GM23248 (cell line): Measurements from ENCODE around the gene APLF. TPM values are rescaled to one million over a fixed set of nuclear protein-coding genes. Genes with fewer than 3 reads are reported as not detected.
A peak's percentile ranks its signal among the peaks of the same experiment; 100 is the strongest.

Experiments used
- DNase-seq: peaks from one replicate; pipeline ENCODE4 v3.0.0-alpha.2; 2015
- H2AFZ ChIP-seq: fragments of 200-600 bp; sonication (generic); 2 replicates; pipeline ENCODE4 v1.6.1; 2016; ENCODE audit warnings: antibody characterized with exemption
- H3F3A ChIP-seq: fragments of 200-600 bp; sonication (generic); 2 replicates; pipeline ENCODE4 v1.6.1; 2016; ENCODE audit warnings: mild to moderate bottlenecking, antibody characterized with exemption, mixed run types; ENCODE audit not compliant: insufficient read depth
- H3K27ac ChIP-seq: fragments of 200-600 bp; sonication (generic); 2 replicates; pipeline ENCODE4 v1.5.1; 2016; ENCODE audit warnings: mild to moderate bottlenecking
- H3K27me3 ChIP-seq: fragments of 200-600 bp; sonication (generic); replicated peaks from 2 replicates; pipeline ENCODE4 v1.6.1; 2016; ENCODE audit warnings: mild to moderate bottlenecking; ENCODE audit not compliant: insufficient read depth
- H3K36me3 ChIP-seq: fragments of 200-600 bp; sonication (generic); 2 replicates; pipeline ENCODE4 v1.6.1; 2016; ENCODE audit warnings: low read depth, mild to moderate bottlenecking
- H3K4me1 ChIP-seq: fragments of 200-600 bp; sonication (generic); 2 replicates; pipeline ENCODE4 v1.6.1; 2016; ENCODE audit warnings: mild to moderate bottlenecking; ENCODE audit not compliant: insufficient read depth
- H3K4me2 ChIP-seq: fragments of 200-600 bp; sonication (generic); one replicate; pipeline ENCODE4 v1.6.1; 2016; ENCODE audit warnings: mild to moderate bottlenecking; ENCODE audit not compliant: unreplicated experiment
- H3K4me3 ChIP-seq: fragments of 200-600 bp; sonication (generic); 2 replicates; pipeline ENCODE4 v1.5.1; 2016; ENCODE audit warnings: mild to moderate bottlenecking
- H3K79me2 ChIP-seq: fragments of 200-600 bp; sonication (generic); 2 replicates; pipeline ENCODE4 v1.6.1; 2016; ENCODE audit warnings: mild to moderate bottlenecking; ENCODE audit not compliant: insufficient read depth
- H3K9ac ChIP-seq: fragments of 200-600 bp; sonication (generic); 2 replicates; pipeline ENCODE4 v1.6.1; 2016; ENCODE audit warnings: mild to moderate bottlenecking
- H3K9me2 ChIP-seq: fragments of 200-600 bp; sonication (generic); 2 replicates; pipeline ENCODE4 v1.6.1; 2016; ENCODE audit warnings: mixed run types, mild to moderate bottlenecking, moderate library complexity; ENCODE audit not compliant: insufficient read depth
- H3K9me3 ChIP-seq: fragments of 200-600 bp; sonication (generic); one replicate; pipeline ENCODE4 v1.6.1; 2017; ENCODE audit warnings: low read depth
- H4K20me1 ChIP-seq: fragments of 200-600 bp; sonication (generic); 2 replicates; pipeline ENCODE4 v1.6.0; 2016; ENCODE audit not compliant: insufficient read depth
- EZH2 ChIP-seq: fragments of 200-600 bp; sonication (generic); IDR thresholded peaks from 2 replicates; pipeline ENCODE4 v1.6.1; 2018; ENCODE audit warnings: antibody characterized with exemption, mild to moderate bottlenecking; ENCODE audit not compliant: insufficient read depth, poor library complexity, severe bottlenecking
- EZH2phosphoT487 ChIP-seq: fragments of 200-600 bp; sonication (generic); IDR thresholded peaks from 2 replicates; pipeline ENCODE4 v1.6.1; 2018; ENCODE audit warnings: antibody characterized with exemption, moderate library complexity, mild to moderate bottlenecking, low read depth; ENCODE audit not compliant: insufficient read depth
- WGBS, 2 experiments: methylation state at CpG; one replicate each; pipeline ENCODE4 v1.1.6; 2015 to 2017; ENCODE audit warnings: low lambda C conversion rate in 2 of 2, low coverage in 1 of 2; ENCODE audit errors: missing lambda C conversion rate in 2 of 2; 5-methylcytosine and 5-hydroxymethylcytosine counted together
- in situ Hi-C: fragments of 300-500 bp; cut with MboI; formaldehyde crosslinking; loops from 2 replicates; pipeline ENCODE4 v1.15.0; 2020
- polyA plus RNA-seq: library from polyadenylated mRNA; unstranded; fragments of >200 nt; fragmentation: Nextera tagmentation; extraction: Ambion mirVana; gene quantifications from 2 replicates; pipeline ENCODE4 v1.2.1, GENCODE V29; 2016
- total RNA-seq: library from RNA; depleted of rRNA; stranded (reverse); fragments of >200 nt; shearing (Covaris generic); gene quantifications from 2 replicates; pipeline ENCODE4 v1.2.3, GENCODE V29; 2014

The APLF gene
- total and polyA plus RNA-seq, 2 experiments from 2014 or later, result 3.6 to 4.0 TPM

DNA sequence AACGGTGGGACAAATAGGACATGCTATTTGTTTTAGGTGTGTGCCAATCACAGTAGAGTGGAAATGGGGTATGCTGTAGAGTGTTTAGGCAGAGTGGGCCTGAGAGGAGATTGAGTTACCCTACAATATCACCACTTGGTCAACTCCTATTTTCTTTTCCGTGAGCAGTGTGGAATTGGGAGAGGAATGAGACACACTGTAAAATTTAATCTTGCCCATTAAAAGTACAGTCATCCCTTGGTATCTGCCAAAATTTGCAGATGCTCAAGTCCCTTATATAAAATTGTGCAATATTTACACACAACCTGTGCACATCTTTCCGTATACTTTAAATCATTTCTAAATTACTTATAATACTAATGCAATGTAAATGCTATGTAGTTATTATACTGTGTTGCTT, 12.7 kb upstream of the APLF start:
- Histone ChIP-seq H3K4me2 (no peak overlapping the region), H4K20me1 (no peaks in the 10 kb centered on the region), H2AFZ (no peak overlapping the region), H3K9me2 (no peaks in the 10 kb centered on the region), H3K36me3 (no peaks in the 10 kb centered on the region), H3K9me3 (no peaks in the 10 kb centered on the region), H3K9ac (no peak overlapping the region), H3K27me3 (no peaks in the 10 kb centered on the region), H3K79me2 (no peaks in the 10 kb centered on the region), H3K27ac (no peak overlapping the region), H3K4me3 (no peak overlapping the region), H3K4me1 (peaks cover 20% of the 10 kb centered on the region), H3F3A (peaks cover 14% of the 10 kb centered on the region; the same call in 1 of the 2 replicates)
- no peak for TF ChIP-seq EZH2
- TF ChIP-seq EZH2phosphoT487, result no peak
- no peak for DNase-seq
- 84 to 96% methylated on average over 3 of the region's 3 CpGs for WGBS, 2 experiments
- in situ Hi-C loops, result no loop called here

DNA sequence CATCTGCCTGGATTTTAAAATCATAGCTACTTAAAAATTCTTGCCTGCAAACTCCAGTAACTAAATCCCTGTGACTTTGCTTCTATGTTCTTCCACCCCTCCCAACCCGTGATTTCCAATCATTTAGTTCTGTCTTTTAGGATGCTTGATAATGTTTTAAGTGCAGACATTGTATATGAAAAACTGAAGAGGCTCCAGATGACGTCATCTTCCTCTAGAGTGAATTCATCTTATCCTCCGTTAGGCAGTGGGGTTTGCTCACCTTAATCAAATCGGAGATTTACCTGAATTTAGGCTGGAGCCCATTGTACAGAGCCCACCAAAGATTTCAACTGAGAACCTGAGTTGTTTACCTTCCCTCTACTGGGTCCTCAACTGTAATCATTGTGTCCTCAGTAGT, 11.2 kb upstream of the APLF start:
- no peak for DNase-seq
- TF ChIP-seq EZH2 (no peak), EZH2phosphoT487 (no peak)
- Histone ChIP-seq H3K4me1 (peaks cover 20% of the 10 kb centered on the region), H3F3A (peaks cover 14% of the 10 kb centered on the region; the same call in 1 of the 2 replicates), H3K79me2 (no peaks in the 10 kb centered on the region), H3K9me2 (no peaks in the 10 kb centered on the region), H3K4me3 (no peak overlapping the region), H4K20me1 (no peaks in the 10 kb centered on the region), H3K36me3 (no peaks in the 10 kb centered on the region), H2AFZ (no peak overlapping the region), H3K27ac (no peak overlapping the region), H3K9me3 (no peaks in the 10 kb centered on the region), H3K4me2 (no peak overlapping the region), H3K9ac (no peak overlapping the region), H3K27me3 (no peaks in the 10 kb centered on the region)
- in situ Hi-C loops, result no loop called here
- 75 to 78% methylated on average over 4 of the region's 4 CpGs for WGBS, 2 experiments

DNA sequence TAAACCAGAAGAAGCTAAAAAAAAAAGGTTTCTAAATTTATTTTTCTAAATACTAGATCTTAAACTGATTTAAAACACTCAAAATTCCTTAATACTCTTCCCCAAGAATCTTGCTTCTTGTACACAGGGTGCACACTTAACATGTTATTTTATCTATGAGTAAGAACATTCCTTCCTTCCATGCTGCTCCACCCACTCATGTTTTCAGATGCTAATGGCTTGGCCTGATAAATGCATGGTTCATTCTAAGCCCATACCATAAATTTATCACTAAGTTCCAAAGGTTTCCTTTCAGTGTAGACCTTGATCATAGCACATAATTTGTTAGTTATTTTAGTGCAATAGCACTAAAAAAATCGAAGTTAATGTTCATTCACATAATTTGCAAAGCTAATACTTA, 8.4 kb upstream of the APLF start:
- Histone ChIP-seq H3F3A (peaks cover 14% of the 10 kb centered on the region; the same call in 1 of the 2 replicates), H3K79me2 (no peaks in the 10 kb centered on the region), H3K27me3 (no peaks in the 10 kb centered on the region), H3K9ac (no peak overlapping the region), H3K4me1 (peaks cover 20% of the 10 kb centered on the region), H3K9me3 (no peaks in the 10 kb centered on the region), H3K4me2 (peak overlapping the region; percentile 9), H2AFZ (no peak overlapping the region), H3K4me3 (no peak overlapping the region), H3K27ac (no peak overlapping the region), H3K9me2 (no peaks in the 10 kb centered on the region), H3K36me3 (no peaks in the 10 kb centered on the region), H4K20me1 (no peaks in the 10 kb centered on the region)
- TF ChIP-seq EZH2phosphoT487 (no peak), EZH2 (no peak)
- peak; percentile 72 for DNase-seq
- 35 to 39% methylated on average over 1 of the region's 1 CpG for WGBS, 2 experiments
- in situ Hi-C loops, result no loop called here

DNA sequence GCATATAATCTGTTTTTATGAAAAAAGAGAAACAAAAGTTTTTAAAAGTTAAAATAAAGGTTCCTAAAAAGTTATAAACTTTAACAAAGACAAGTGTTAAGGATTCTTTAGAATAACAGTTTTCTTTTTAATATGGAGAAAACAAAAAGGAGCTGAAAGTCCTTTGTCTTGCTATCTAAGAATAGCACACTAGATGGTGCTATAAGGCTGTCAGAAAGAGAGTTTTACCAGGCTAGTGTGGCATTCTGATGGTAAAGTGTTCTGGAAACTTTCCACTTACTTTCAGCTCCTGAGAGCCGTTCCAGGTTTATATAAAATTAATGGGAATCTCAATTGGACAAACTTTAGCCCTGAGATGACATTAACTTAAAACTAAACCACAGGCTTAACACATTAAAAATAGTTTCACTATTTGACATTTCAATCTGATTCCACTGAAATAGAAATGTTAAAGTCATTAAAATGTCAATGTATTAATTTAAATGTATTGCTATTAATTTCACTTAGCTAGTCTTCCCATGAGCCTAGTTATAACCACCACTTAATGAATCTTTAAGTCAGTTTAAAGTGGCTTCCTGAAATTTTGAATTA, 4.0 kb upstream of the APLF start:
- Histone ChIP-seq H3K36me3 (no peaks in the 10 kb centered on the region), H3K4me3 (no peak overlapping the region), H3K79me2 (peaks cover 7% of the 10 kb centered on the region), H3K27ac (no peak overlapping the region), H3K9me3 (no peaks in the 10 kb centered on the region), H3K9me2 (no peaks in the 10 kb centered on the region), H4K20me1 (no peaks in the 10 kb centered on the region), H3K4me2 (no peak overlapping the region), H3K27me3 (no peaks in the 10 kb centered on the region), H3K4me1 (peaks cover 28% of the 10 kb centered on the region), H2AFZ (no peak overlapping the region), H3K9ac (no peak overlapping the region), H3F3A (peaks cover 27% of the 10 kb centered on the region)
- in situ Hi-C loops, result no loop called here
- 3 to 4% methylated on average over 1 of the region's 1 CpG for WGBS, 2 experiments
- peak; percentile 76 for DNase-seq
- TF ChIP-seq EZH2phosphoT487 (no peak), EZH2 (no peak)

DNA sequence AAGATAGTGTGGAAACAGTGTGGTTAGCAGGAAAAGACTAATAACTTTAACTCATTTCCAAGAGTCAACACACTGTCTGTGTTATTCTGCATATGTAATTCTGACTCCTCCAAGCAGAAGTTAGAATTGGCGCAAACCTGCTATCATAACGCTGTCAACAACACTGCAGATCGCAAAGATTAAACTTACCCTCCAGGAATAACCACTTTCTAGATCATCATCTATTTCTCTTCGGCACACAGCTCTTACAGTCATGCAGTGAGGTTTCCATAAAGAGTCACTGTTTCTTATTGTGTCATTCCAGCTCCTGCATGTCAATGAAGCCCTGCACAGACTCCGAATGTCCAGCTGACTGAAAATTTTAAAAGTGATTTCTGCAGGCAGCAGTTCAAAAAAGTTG, 2.7 kb upstream of the APLF start:
- Histone ChIP-seq H3K9me3 (no peaks in the 10 kb centered on the region), H3K4me3 (no peak overlapping the region), H3F3A (peaks cover 18% of the 10 kb centered on the region), H3K4me1 (peaks cover 24% of the 10 kb centered on the region), H3K27me3 (no peaks in the 10 kb centered on the region), H3K36me3 (no peaks in the 10 kb centered on the region), H2AFZ (no peak overlapping the region), H3K27ac (no peak overlapping the region), H4K20me1 (no peaks in the 10 kb centered on the region), H3K79me2 (peaks cover 18% of the 10 kb centered on the region), H3K4me2 (no peak overlapping the region), H3K9me2 (no peaks in the 10 kb centered on the region), H3K9ac (no peak overlapping the region)
- 97 to 99% methylated on average over 5 of the region's 5 CpGs for WGBS, 2 experiments
- DNase-seq, result no peak
- in situ Hi-C loops, result no loop called here
- TF ChIP-seq EZH2phosphoT487 (no peak), EZH2 (no peak)
